HG02943 (cell line): ENCODE data around the gene NR3C1.
A peak's percentile ranks its signal among the peaks of the same experiment; 100 is the strongest.

Experiments used
- ATAC-seq: cut with Tn5 transposase; IDR thresholded peaks from one replicate; pipeline ENCODE4 v1.9.1; 2021; ENCODE audit warnings: mild to moderate bottlenecking, low read depth, moderate library complexity; ENCODE audit not compliant: unreplicated experiment

The NR3C1 gene

DNA sequence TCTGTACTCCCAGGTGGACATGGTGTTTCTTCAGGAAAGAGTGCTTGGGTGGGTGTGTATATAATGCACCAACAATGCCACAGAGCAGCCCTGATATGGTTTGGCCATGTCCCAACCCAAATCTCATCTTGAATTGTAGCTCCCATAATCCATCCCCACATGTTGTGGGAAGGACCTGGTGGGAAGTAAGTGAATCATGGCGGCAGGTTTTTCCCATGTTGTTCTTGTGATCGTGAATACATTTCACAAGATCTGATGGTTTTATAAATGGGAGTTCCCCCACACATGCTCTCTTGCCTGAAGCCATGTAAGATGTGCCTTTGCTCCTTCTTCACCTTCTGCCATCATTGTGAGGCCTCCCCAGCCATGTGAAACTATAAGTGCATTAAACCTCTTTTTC lies 158.5 kb downstream of the NR3C1 start:
- ATAC-seq: no peak

DNA sequence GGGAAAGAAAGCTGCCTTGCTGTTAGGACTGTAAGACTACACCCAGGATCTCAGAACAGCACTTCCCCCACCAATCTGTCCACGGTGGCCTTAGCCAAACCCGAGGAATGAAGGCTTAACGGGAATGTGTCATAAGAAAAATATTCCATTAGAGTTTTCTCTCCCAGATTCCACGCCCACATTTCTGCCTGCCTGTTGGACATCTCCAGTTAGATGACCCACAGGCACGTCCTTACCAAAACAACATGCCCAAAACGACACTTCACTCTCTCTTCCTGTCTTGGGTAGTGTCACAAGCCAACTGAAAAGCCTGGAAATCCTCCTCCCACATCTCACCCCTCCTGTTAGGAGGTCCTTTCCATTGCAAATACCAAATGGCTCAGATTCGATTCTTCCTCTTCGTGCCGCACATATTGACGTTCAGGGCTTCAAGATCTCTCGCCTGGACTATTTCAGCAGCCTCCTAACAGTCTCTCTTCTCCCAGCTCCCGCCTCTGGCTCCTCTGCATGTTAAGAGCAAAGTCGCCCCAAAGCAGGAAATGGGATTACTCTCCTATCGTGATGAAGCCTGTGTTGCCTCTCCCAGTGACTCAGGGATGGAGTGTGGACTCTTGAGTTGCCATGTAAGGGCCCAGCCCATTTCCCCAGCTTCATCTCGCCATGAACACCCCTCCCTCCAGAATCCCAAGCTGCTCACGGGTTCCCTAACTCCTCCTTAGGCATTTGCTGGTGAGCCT lies 159.3 kb downstream of the NR3C1 start:
- no peak for ATAC-seq

DNA sequence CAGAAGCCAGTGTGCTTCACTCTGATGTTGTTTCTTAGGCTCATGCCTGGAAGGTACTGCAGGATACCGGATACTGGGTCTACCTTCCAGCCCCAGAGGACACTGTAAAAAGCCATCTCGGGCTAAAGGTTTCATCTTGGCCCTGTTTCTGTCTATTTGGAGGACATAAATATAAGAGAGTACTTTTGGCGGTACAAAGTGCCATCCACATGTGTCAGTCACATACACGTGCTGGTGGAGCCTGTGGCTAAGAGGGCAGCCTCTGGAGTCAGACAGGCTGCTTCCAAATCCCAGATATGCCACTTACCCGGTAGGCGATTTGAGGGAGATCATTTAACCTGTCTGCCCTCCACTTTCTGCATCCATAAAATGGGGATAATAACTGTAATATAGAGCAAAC lies 160.4 kb downstream of the NR3C1 start:
- no peak for ATAC-seq

DNA sequence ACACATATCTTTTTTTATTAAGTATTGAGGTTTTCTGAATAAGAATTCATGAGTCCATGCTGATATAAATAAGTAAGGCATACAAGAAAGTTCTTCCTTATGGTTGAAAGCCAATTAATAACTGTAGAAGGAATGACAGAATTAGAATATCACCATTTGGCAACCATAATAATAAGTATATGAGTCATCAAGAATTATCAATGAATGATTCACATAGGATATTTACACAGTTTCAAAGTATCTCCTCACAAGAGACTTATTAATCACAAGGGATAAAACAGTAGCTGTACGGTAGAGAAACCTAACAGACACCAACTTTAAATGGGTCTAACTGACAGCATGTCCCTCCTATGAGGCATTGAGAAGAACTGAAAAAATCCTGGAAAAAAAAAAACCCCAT lies 161.6 kb downstream of the NR3C1 start:
- no peak for ATAC-seq

DNA sequence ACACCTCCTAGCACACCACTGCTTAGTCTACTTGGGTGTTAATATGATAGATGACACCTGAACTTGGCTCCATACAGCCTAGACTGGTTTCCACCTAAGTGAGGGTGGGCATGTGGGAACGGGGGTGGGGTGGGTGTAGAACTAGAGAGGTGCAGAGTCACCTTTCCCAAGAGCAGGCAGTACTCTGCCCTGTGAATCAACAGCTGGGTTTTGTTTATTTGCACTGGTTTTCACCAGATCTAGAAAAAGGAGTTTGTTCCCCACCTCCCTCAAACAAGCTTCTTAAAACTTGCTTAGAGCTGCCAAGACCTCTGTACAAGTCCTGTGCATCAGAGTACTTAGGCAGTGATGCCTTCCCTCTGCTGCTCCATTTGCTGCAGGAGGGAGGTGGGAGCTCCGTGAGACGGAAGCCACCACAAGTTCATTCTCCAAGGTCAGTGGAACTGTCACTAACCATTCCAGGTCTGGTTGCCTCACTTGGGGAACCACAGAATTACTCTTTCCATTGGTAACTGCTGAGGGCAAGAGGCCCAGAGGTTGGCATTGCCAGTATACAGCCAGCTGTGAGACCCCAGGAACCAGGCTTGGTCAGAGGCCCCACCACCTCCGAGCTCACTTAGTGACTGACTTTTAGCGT lies 163.5 kb downstream of the NR3C1 start:
- no peak for ATAC-seq

DNA sequence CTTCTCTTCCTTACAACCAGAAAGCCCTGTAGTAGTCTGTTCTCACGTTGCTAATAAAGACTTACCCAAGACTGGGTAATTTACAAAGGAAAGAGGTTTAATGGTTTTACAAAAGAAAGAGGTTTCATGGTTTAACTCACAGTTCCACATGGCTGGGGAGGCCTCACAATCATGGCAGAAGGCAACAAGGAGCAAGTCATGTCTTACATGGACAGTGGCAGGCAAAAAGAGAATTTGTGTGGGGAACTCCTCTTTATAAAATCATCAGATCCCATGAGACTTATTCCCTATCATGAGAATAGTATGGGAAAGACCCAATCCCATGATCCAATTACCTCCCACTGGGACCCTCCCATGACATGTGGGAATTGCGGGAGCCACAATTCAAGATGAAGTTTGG lies 164.9 kb downstream of the NR3C1 start:
- no peak for ATAC-seq

DNA sequence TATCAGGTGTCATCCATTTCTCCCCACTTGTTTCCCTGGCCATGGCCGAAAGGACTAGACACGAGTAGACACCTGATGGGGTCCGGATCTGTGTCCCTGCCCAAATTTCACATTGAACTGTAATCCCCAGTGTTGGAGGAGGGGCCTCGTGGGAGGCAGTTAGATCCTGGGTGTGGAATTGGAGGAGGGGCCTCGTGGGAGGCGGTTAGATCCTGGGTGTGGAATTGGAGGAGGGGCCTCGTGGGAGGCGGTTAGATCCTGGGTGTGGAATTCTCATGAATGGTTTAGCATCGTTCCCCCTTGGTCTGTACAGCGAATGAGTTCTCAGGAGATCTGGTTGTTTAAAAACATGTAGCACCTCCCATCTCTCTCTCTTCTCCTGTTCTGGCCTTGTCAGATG lies 165.8 kb downstream of the NR3C1 start:
- no peak for ATAC-seq

DNA sequence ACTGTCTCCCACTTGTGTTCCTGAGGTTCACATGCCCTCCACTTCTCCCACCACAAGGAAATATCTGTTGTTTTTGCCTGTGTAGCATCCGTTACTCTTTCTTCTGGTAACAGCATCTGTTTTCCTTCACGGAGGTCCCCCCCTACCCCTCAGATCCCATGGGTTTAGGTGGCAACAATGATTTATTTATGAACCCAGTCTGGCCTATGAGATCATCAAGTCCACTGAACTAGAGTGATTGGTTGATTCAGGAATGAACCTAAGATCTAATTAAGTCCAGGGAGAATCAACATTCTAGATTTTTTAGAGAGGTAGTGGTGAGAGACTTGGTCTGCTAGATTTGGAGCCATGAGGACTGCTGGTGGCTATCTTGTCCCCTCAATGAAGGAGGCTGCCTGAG lies 166.8 kb downstream of the NR3C1 start:
- ATAC-seq: no peak

DNA sequence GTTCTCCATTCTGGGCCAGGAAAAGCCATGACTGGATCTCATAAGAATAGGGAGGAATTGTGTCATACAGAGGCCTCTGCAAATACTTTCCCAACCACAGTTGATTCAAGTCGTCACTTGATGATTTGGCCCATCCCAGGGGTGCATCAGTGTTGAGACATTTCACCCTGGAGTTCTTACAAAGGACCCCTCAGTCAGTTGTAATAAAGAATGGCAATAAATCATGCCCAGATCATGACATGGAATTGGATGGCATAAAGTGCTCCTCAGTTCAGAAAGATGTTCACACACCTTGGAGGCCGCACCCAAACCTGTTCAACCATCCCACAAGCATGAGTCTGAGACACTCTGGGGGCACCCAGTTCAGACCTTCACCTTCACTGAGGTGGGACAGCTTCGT lies 168.1 kb downstream of the NR3C1 start:
- ATAC-seq: no peak

DNA sequence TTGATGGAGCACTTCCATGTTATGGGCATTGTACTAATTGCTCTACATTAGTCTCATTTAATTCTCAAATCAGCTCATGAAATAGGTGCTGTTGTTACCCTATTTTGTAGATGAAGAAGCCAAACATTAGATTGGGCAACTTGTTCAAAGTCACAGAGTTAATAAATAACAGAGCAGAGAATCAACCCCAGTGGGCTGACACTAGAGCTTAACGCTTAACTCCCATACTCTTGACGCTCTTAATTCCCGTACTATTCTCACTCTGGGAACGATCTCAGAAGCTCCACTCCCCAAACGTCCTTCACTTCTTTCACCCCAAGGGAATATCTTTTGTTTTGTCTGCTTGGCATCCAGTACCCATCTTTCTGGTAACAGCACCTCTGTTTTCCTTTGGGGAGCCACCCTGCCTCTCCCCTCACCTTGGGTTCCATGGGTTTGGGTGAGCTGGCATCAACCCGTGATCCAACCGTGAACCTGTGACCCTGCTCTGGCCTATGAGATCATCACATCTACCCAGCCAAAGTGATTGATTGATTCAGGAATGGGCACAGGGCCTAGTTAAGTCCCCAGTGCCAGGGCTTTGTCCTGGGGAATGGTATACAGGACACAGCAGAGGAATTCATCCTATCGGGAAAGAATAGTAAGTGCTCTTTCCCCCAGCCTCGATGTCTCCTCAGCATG lies 169.2 kb downstream of the NR3C1 start:
- no peak for ATAC-seq

DNA sequence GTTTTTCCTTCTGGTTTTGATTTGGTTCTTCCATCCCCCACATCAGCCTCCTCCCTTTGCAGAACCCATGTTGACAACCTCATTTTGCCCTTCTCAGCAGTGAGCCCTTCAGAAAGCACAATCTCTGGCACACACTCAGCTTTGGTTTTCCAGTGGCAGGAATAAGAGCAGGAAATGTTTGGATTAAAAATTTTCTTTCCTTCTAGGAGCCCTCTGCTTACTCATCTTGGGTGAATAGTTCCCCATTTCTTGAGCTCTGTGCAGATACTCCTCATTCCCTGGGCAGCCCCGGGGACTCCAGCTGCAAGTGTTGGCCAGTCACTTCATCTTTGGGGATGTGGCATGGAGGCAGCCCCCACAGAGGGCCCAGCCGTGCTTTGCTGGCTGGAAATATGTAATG lies 170.5 kb downstream of the NR3C1 start:
- ATAC-seq: no peak

DNA sequence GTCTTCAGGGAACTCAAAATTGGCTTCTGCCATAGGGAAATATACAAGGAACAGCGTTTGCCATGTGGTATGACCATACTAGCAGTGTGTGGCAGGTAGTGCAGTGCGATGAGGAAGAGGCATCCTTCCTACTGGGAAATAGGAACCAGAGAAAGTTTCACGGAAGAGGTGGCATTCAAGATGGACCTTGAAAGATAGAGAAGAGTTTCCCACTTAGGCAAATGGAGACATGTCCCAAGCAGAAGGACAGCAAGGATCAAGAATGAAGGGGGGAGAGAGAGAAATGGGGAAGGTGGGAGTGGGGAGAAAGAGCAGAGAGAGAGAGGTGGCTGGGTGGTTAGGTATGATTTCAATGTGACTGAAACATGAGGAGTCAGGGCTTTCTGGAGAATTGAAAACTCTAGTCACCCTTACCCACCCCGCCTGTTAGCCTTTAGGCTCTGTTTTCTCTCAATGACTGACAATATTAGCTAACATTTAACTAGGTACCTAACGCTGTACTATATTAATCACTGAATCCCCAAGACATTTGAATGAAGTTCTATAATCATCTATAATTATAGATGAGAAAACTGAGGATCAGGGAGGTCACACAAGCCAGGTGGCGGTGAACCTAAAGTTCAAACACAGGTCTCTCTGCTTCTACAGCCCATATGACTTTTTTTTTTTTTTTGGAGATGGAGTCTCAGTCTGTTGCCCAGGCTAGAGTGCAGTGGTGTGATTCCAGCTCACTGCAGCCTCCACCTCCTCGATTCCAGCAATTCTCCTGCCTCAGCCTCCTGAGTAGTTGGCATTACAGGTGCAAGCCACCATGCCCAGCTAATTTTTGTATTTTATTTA lies 171.3 kb downstream of the NR3C1 start:
- peak; percentile 35 for ATAC-seq

DNA sequence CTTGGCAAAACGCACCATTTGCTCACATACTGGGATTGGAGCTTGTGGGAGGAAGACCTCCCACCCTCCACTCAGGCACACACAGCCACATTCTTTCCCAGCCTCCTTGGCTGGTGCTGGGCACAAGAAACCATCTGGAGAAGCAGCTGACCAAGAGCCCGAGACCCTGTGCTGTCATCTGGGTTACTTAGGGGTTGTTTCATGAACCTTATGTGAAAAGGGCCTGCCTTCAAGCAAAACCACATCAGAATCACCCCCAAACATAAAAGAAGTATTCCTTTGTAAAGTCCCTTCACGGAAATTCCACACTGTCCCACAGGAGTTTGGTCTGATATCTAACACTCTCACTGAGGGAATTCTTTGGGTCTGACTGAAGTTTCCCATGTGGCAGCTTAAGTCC lies 172.1 kb downstream of the NR3C1 start:
- ATAC-seq: no peak

DNA sequence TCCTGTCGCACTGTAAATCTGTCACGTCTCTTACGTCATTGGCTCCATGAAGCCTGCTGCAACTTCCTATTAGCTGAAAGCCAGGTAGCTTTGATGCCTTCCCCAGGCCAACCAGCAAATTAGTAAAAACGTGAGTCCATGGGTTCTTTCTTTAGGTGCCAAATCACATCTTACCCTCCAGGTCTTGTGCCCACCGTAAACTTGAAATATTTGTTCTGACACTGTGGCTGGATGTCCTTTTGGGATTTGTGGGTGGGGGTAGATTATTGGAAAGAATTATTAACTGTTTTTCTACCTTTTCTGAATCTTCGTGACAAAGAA lies 172.8 kb downstream of the NR3C1 start:
- peak; percentile 5 for ATAC-seq

DNA sequence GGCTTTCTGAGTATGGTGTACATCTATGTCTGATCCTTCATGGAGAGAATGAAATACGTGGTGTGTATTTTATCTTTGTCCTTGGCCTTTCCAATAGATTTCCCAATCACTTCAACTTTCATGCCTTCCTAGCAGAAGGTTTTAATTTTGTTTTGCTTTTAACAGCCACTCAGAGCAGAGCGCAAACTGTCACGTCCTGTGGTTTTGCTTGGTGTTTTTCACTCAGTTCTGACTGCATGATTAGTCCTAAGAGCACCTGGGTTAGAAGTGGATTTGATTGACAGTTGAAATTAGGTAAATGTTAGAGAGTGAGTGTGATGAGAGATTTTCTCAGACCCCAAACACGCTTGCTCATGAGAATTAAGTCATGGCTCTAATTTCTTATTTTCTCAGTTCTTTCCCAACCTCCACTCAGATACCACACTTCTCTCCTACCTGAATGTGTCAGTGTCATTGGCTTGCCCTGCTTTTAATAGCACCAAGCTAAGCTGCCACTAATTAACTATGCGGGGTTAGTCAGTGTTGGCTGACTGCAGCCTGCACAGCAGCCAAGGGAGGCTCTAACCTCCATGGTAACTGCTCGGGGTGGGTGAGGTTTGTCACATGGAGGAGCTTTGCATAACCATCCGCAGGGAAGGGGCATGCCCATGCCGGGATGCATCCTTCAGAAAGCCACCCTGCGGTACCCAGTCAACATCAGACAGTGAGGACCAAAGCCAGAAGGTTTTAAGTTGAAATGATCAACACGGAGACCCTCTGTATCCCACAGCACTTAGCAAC lies 173.4 kb downstream of the NR3C1 start:
- ATAC-seq: peak; percentile 81

DNA sequence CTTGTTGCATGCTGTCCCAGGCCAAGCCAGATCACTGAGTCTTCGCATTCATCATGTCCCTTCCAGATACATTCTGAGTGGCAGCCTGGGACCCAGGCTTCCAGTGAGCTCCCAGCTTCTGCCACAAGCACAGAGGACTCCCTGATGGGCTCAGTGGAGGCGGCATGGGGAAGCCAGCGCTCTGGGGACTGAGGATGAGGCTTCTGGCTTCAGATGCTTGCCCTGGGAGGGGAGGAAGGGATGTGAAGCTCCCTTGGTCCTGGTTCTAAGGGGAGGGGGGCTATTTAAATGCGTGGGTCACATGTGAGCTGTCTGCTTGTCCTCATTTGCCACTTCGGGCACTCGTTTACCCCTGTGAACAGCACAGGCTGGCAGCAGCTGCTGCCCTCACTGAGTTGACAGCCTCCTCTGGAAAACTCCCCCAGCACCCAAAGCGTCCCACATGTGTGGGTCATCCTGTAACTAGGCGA lies 174.0 kb downstream of the NR3C1 start:
- ATAC-seq: peak; percentile 41

DNA sequence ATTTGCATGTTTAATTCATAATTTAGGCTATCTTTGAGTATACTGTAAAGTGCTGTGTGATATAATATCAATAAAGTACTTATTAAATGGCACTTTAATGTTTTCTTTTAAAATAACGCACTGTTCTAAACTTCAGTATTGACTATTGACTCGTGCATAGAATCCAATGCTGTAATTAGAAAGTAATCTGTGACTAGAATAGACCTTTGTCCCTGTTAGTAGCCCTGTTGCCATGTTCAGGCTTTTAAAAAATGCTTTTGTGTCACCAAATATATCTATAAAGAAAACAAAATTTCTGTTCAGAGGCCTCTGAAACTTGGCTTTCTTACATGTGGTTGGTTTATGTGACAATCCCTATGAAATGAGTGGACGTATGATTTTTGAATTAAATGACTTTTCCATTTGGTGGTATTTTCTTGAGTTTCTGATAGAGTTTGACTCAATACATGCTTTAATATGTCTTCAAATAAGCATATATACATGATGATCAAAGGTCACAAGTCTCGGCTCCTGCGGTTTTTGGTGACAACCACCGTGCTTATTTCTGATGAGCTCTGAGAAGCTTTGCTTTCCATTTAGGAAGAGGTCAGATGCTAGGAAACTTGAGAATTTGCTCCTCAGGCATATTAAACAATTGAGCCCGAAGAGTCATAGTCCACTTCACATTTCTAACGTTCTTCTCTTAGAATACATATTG lies 174.7 kb downstream of the NR3C1 start:
- no peak for ATAC-seq
